Activated CD8-positive, alpha-beta memory T cell treated with anti-CD3 and anti-CD28 coated beads for 36 hours (primary cell): ENCODE measurements around the gene DNAJA3. TPM values are rescaled to one million over a fixed set of nuclear protein-coding genes. Genes with fewer than 3 reads are reported as not detected.

ENCODE experiments used
- CTCF ChIA-PET: fragments of 350-600 bp; sonication (Branson Sonifier 250); formaldehyde crosslinking; loops from one replicate; lab custom pipeline; 2021; ENCODE audit warnings: antibody characterized with exemption; lab: Charles Lee
- POLR2A ChIA-PET: fragments of 350-600 bp; sonication (Branson Sonifier 250); formaldehyde crosslinking; loops from one replicate; lab custom pipeline; 2021; ENCODE audit warnings: antibody characterized with exemption; lab: Charles Lee
- total RNA-seq, 2 experiments: library from RNA; stranded (reverse); gene quantifications; one replicate each; pipeline ENCODE4 v1.2.3, GENCODE V29; 2021

DNAJA3 gene
- 100 to 1,000 TPM; 109 to 111 TPM for total RNA-seq

- ChIA-PET CTCF (no interaction called here), POLR2A (interaction anchor here (1.0 to 1.2 kb wide), 2 partner anchors 9 to 40 kb away, joined by 3 to 7 read pairs; partner anchors contain the start of gene CORO7)
Observed at GRCh38 chr16:4425378-4426020, at the start of gene DNAJA3. Gene DNAJA3 (plus strand): TSS chr16:4425868. CDS start chr16:4425882, 14 bp downstream.

GRCh38 chr16:4376126-4376892 lies 49.4 kb upstream of the DNAJA3 start:
- POLR2A ChIA-PET, result no interaction called here
- CTCF ChIA-PET, result interaction anchor here (1.7 kb wide), 1 partner anchor 26 kb away, joined by 8 read pairs; no protein-coding TSS in a partner anchor

- ChIA-PET POLR2A (no interaction called here), CTCF (interaction anchor here (2.4 kb wide), 1 partner anchor 26 kb away, joined by 7 read pairs; no protein-coding TSS in a partner anchor)
Observed at GRCh38 chr16:4376893-4377572, 48.6 kb upstream of the DNAJA3 start.

DNA sequence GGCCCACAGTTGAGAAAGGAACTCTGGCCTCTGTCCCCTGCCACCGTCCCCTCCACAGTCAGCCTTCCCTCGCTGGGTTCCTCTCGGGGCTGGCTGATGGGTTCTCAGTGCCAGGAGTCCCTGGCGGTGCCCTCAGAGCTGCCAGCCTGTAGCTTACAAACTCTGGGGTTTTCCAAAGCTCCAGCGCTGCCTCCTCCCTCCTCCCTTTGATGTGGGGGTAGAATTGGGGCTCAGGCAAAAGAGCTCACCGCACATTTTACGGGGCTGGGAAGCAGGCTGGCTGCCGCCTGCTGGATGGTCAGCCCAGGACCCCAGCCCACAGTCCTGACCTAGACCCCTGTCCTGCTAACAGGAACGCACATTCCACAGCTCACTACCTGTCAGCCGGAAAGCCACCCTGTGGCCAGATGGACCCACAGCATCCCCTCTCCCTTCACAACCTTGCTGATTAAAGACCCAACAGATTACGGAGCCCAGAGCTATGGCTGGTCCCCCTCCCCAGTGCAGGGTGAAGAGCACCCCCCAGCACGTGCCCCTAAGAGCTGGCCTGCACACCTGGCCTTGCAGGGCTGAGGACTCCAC lies 48.0 kb upstream of the DNAJA3 start:
- ChIA-PET CTCF (interaction anchor here (2.4 kb wide), 1 partner anchor 25 kb away, joined by 7 read pairs; no protein-coding TSS in a partner anchor), POLR2A (no interaction called here)

- ChIA-PET POLR2A (no interaction called here), CTCF (interaction anchor here (2.4 kb wide), 1 partner anchor 25 kb away, joined by 7 read pairs; no protein-coding TSS in a partner anchor)
Observed at GRCh38 chr16:4378161-4378666, 47.5 kb upstream of the DNAJA3 start.

DNA sequence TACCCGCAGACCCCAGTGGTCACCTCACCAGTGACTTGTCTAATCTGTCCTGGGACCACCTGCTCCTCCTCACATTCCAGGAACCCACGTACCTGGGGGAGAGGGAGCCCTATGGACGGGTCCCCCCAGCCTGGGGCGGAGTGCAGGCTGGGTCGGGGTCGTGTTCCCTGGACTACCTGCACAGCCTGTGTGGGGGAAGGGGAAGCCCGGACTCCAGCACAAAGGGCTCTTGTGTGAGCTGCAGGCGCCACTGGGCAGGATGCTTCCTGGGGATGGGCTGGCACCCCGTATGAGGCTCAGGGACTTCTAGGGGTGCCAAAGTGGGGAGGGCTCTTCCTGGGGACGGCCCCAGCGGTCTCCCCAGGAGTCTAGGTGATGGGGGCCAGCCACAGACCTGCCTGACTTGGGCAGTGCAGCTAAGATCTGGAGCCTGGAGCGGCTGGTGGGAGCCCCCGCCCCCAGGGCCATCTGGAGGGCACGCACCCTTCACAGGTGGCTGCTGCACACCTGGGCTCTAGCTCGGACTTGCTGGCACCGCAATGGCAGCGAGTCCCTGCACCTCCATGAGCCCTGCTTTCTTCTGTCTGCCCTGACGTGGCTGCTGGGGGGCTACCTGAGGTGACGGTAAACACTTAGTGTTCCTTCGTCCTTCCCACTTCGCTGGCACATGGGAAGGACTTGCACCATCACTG lies 46.5 kb upstream of the DNAJA3 start:
- CTCF ChIA-PET, result interaction anchor here (0.7 to 2.4 kb wide), 2 partner anchors 24 to 28 kb away, joined by 3 to 7 read pairs; partner anchors contain the start of gene PAM16

GRCh38 chr16:4380119-4381063 lies 45.3 kb upstream of the DNAJA3 start:
- POLR2A ChIA-PET, result no interaction called here

More for the DNA sequence above, 46.5 kb upstream of the DNAJA3 start:
- POLR2A ChIA-PET, result no interaction called here

DNA sequence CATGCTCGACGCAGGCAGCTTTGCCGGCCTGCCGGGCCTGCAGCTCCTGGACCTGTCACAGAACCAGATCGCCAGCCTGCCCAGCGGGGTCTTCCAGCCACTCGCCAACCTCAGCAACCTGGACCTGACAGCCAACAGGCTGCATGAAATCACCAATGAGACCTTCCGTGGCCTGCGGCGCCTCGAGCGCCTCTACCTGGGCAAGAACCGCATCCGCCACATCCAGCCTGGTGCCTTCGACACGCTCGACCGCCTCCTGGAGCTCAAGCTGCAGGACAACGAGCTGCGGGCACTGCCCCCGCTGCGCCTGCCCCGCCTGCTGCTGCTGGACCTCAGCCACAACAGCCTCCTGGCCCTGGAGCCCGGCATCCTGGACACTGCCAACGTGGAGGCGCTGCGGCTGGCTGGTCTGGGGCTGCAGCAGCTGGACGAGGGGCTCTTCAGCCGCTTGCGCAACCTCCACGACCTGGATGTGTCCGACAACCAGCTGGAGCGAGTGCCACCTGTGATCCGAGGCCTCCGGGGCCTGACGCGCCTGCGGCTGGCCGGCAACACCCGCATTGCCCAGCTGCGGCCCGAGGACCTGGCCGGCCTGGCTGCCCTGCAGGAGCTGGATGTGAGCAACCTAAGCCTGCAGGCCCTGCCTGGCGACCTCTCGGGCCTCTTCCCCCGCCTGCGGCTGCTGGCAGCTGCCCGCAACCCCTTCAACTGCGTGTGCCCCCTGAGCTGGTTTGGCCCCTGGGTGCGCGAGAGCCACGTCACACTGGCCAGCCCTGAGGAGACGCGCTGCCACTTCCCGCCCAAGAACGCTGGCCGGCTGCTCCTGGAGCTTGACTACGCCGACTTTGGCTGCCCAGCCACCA lies 44.4 kb upstream of the DNAJA3 start:
- POLR2A ChIA-PET, result no interaction called here
- CTCF ChIA-PET, result interaction anchor here (1.3 kb wide), 1 partner anchor 23 kb away, joined by 3 read pairs; no protein-coding TSS in a partner anchor

More at GRCh38 chr16:4380119-4381063, 45.3 kb upstream of the DNAJA3 start:
- CTCF ChIA-PET, result interaction anchor here (0.7 kb wide), 2 partner anchors 29 to 72 kb away, joined by 3 read pairs; partner anchors contain the start of gene PAM16

DNA sequence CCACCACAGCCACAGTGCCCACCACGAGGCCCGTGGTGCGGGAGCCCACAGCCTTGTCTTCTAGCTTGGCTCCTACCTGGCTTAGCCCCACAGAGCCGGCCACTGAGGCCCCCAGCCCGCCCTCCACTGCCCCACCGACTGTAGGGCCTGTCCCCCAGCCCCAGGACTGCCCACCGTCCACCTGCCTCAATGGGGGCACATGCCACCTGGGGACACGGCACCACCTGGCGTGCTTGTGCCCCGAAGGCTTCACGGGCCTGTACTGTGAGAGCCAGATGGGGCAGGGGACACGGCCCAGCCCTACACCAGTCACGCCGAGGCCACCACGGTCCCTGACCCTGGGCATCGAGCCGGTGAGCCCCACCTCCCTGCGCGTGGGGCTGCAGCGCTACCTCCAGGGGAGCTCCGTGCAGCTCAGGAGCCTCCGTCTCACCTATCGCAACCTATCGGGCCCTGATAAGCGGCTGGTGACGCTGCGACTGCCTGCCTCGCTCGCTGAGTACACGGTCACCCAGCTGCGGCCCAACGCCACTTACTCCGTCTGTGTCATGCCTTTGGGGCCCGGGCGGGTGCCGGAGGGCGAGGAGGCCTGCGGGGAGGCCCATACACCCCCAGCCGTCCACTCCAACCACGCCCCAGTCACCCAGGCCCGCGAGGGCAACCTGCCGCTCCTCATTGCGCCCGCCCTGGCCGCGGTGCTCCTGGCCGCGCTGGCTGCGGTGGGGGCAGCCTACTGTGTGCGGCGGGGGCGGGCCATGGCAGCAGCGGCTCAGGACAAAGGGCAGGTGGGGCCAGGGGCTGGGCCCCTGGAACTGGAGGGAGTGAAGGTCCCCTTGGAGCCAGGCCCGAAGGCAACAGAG lies 43.5 kb upstream of the DNAJA3 start:
- ChIA-PET CTCF (interaction anchor here (1.3 kb wide), 1 partner anchor 23 kb away, joined by 3 read pairs; no protein-coding TSS in a partner anchor), POLR2A (no interaction called here)

- CTCF ChIA-PET, result interaction anchor here (1.3 kb wide), 1 partner anchor 22 kb away, joined by 3 read pairs; no protein-coding TSS in a partner anchor
- POLR2A ChIA-PET, result no interaction called here
Observed at GRCh38 chr16:4382795-4383357, 42.8 kb upstream of the DNAJA3 start.

- ChIA-PET CTCF (no interaction called here), POLR2A (no interaction called here)
Observed at GRCh38 chr16:4383591-4384444, 41.9 kb upstream of the DNAJA3 start.

GRCh38 chr16:4384509-4384942 lies 41.1 kb upstream of the DNAJA3 start:
- ChIA-PET CTCF (no interaction called here), POLR2A (no interaction called here)

GRCh38 chr16:4385066-4385788 lies 40.4 kb upstream of the DNAJA3 start:
- POLR2A ChIA-PET, result no interaction called here
- CTCF ChIA-PET, result no interaction called here
